MG63 (cell line): ENCODE results near the gene ATP5PB. TPM values are rescaled to one million over a fixed set of nuclear protein-coding genes. Genes with fewer than 3 reads are reported as not detected.

ENCODE experiments used
- DNase-seq: peaks from one replicate; pipeline ENCODE4 v3.0.0-alpha.2; 2020
- H3K27me3 ChIP-seq: fragments of 250-450 bp; sonication (Bioruptor Pico); 2 replicates; pipeline ENCODE4 v1.5.1; 2020; ENCODE audit warnings: mild to moderate bottlenecking, moderate library complexity
- H3K36me3 ChIP-seq: fragments of 250-450 bp; sonication (Bioruptor Pico); 2 replicates; pipeline ENCODE4 v1.5.1; 2020; ENCODE audit warnings: mild to moderate bottlenecking, moderate library complexity
- H3K4me3 ChIP-seq: fragments of 250-450 bp; sonication (Bioruptor Pico); 2 replicates; pipeline ENCODE4 v1.5.1; 2020; ENCODE audit warnings: mild to moderate bottlenecking, moderate library complexity
- H3K9me3 ChIP-seq: fragments of 250-450 bp; sonication (Bioruptor Pico); 2 replicates; pipeline ENCODE4 v1.5.1; 2020; ENCODE audit warnings: mild to moderate bottlenecking, moderate library complexity
- total RNA-seq: library from RNA; depleted of rRNA; stranded (reverse); fragments of >200 nt; shearing (Covaris generic); gene quantifications from 2 replicates; pipeline ENCODE4 v1.2.3, GENCODE V29; 2014; ENCODE audit warnings: low replicate concordance

Gene ATP5PB
- total RNA-seq, 1 experiment from 2014 or later, result 880 TPM

DNA sequence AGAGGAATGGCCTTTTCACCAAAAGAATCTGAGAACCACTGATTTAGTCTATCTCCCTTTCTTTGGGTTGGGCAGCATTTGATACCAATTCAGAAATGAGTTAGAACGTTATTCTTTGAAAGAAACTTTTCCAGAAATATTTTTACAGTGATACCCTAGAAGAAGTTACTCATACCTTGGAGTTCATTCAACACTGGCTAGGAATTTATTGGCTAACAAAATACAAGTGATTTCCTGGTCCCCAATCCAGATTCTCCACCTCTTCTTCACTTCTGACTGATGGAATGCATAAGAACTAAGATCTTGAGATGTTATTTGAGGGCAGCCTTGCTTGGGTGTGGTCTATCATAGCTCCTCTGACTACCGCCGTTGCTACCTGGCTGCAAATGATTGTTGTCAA lies 33.9 kb downstream of the ATP5PB start:
- DNase-seq, result no peak
- Histone ChIP-seq H3K27me3 (no peaks in the 10 kb centered on the region), H3K4me3 (no peak overlapping the region), H3K9me3 (no peaks in the 10 kb centered on the region), H3K36me3 (no peaks in the 10 kb centered on the region)

DNA sequence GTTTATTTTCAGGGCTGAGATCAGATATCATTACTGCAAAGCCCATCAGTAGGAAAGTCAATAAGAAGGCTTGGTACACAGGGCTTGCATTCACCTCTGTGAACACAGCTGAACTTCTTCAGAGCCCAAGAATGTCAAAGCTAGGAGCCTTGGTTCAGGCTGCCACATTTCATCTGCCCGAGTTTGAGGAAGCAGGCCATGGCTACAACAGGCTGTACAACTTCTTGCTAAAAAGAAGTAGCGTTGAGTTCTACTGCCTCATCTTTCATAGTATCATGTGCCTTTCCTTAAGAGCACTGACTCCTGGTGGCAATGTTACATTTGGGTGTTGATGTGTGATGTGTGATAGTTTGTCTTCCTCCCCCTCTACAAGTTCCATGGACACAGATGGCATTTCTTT lies 34.6 kb downstream of the ATP5PB start:
- Histone ChIP-seq H3K9me3 (no peaks in the 10 kb centered on the region), H3K4me3 (no peak overlapping the region), H3K27me3 (no peaks in the 10 kb centered on the region), H3K36me3 (no peaks in the 10 kb centered on the region)
- DNase-seq, result no peak

DNA sequence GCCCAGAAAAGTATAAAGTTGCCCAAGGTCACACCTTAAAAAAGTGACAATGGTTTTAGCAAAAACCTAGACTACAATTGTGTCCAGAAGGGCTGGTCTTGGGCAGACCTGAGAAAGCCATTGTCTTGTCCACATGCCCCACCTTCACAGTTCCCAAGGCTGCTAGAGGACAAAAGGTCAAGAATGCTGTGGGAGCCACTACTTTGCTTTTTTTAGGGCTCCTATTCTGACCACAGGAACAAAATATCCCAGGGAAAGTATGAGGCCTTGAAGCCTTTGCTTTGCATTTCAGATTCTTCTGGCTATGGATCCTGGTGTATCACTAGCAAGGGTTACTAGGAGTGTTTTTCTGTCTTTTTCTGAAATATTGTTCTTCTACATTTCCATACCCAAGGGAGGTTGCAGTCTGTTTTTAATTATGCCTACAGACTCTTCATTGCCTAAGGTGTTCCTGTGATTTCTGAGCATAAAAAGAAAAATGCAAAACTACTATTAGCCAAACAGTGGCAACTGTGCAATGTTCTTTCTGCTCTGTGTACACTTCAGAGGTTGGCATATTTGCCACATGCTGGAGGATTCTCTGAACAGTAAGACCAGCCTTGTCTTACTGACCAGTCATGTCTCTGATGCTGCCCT lies 35.2 kb downstream of the ATP5PB start:
- Histone ChIP-seq H3K4me3 (no peak overlapping the region), H3K27me3 (no peaks in the 10 kb centered on the region), H3K36me3 (no peaks in the 10 kb centered on the region), H3K9me3 (no peaks in the 10 kb centered on the region)
- no peak for DNase-seq

DNA sequence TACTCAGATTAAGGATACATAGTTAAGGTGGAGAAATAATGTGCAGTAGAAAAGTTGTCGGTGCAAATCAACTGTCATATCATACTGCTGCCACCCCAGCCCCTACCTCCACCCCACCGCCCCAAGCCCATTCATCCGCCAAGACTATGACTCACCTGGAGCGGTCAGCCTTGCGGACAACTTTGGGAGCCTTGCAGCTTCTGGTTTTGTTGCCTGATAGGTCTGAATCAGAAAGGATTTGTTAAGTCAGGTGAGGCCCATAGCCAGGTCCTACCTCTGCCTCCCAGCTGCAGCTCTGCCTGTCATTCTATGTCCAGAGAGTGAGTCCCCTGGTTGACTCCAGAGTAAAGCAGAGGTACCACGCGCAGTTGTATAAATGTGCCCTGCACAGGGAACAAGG lies 37.2 kb downstream of the ATP5PB start:
- Histone ChIP-seq H3K9me3 (no peaks in the 10 kb centered on the region), H3K4me3 (no peak overlapping the region), H3K27me3 (no peaks in the 10 kb centered on the region), H3K36me3 (no peaks in the 10 kb centered on the region)
- DNase-seq, result no peak

DNA sequence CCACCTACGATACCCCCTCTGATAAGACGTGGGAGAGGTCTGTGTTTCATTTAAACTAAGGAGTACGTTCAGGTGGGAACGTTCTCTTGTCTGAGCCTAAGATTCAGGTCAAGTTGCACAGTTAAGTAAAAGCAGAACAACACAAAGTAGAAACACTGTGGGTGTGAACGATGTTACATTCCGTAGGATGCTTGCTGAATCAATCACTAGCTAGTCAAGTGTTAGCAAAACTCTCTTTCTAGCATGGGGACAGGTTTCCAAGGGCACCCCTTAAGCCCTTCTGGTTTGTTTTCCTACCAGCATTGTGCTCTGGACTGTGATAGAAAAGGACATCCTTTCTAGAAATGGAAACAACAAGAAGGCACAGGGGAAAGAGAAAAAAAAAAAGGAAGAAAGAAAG lies 37.9 kb downstream of the ATP5PB start:
- no peak overlapping the region for H3K4me3 ChIP-seq
- DNase-seq, result no peak
- H3K36me3 ChIP-seq, result no peaks in the 10 kb centered on the region
- no peaks in the 10 kb centered on the region for H3K9me3 ChIP-seq
- H3K27me3 ChIP-seq, result no peaks in the 10 kb centered on the region

DNA sequence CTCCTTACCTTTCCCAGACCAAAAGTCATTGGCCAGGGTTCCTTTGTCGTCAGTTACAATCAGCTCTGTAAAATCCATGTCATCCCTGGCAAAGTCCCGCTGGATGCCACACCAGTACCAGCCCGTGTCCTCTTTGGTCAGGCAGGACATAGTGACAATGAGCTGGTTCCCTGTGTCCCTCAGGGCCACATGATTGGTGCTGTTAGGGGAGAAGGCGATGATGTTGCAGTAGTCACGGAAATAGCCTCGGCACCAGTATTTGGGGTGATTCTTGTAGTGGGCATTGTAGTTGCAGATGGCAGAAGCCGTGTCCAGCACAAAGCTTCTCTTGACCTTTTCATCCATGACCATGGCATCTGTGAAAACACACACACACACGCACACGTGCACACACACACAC lies 39.4 kb downstream of the ATP5PB start:
- no peak for DNase-seq
- Histone ChIP-seq H3K36me3 (no peaks in the 10 kb centered on the region), H3K9me3 (no peaks in the 10 kb centered on the region)

DNA sequence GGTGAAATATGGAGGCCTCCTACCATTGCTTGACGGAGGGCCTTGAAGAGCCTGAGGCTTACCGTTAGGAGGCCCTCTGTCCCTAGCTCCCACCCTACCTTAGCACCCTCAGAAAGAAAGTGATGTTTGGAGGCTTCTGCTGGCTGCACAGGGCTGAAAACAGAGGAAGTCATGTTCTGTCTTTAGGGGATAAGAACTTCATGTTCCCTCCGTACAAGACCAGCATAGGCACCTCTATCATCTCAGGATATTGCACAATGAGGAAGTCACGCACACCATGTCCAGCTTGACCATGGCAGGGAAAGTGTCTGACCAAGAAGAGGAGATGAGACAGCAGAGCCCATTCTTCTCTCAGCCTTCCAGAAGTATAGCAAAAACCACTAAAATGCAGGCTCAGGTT lies 40.3 kb downstream of the ATP5PB start:
- no peaks in the 10 kb centered on the region for H3K9me3 ChIP-seq
- H3K36me3 ChIP-seq, result no peaks in the 10 kb centered on the region
- DNase-seq, result no peak
- H3K27me3 ChIP-seq, result peaks cover under 1% of the 10 kb centered on the region
- no peak overlapping the region for H3K4me3 ChIP-seq

More for the DNA sequence above, 39.4 kb downstream of the ATP5PB start:
- no peak overlapping the region for H3K4me3 ChIP-seq
- no peaks in the 10 kb centered on the region for H3K27me3 ChIP-seq

DNA sequence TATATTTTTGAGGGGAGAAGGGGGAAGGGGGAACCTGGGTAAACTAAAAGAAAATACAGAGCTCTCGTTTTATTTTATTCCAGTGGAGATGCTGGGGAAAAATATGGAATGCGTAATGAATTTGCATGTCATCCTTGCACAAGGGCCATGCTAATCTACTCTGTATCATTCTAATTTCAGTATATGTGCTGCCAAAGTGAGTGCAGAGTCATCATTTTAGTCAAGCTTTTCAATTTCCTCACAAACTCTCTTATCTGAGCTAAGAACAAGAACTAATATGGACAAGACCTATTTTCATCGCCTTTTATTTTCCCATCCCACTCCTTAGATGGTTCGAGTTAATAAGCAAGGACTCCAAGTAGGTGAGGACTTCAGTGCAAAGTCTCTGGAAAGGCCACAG lies 41.0 kb downstream of the ATP5PB start:
- no peak for DNase-seq
- no peaks in the 10 kb centered on the region for H3K36me3 ChIP-seq
- no peaks in the 10 kb centered on the region; the same call in 1 of the 2 replicates for H3K9me3 ChIP-seq
- peaks cover 6% of the 10 kb centered on the region for H3K27me3 ChIP-seq
- no peak overlapping the region for H3K4me3 ChIP-seq

DNA sequence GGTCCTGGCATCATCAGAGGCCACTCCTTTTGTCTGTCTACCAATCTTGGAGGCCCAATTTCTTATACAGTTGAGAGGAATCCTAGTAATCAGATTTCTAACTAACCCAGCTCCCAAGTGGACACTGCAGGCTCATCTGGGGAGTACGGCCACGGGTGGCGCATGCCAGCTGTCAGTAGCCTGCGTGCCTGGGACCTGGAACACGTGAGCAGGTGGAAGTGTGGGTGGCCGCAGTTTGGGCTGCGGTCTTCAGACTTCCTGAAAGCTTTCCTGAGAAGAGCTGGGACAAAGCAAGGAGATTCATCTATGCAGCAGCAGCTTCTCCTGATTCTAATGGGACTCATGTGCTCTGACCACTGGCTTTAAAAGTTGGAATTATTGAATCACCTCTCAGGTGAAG lies 41.8 kb downstream of the ATP5PB start:
- Histone ChIP-seq H3K36me3 (no peaks in the 10 kb centered on the region), H3K9me3 (peaks cover 2% of the 10 kb centered on the region; the same call in 1 of the 2 replicates), H3K27me3 (peaks cover 14% of the 10 kb centered on the region), H3K4me3 (no peak overlapping the region)
- no peak for DNase-seq

DNA sequence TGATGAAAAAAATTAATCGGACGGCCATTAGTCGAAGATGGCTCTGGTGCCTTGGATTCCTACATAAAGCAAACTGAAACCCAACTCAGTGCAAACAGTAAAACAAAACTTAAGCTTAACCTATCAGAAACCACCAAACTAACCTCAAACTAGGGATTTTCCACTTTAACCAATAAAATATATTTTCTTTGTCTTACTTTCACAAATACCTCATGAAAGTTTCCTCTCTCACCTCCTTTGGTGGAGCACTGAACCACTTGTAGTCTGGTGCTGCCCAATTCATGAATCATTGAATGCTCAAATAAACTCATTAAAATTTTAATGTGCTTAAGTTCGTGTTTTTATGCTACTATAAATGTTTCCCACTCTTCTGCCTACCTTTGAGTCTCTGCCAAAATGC lies 47.1 kb downstream of the ATP5PB start:
- DNase-seq, result no peak
- Histone ChIP-seq H3K4me3 (no peak overlapping the region), H3K9me3 (peaks cover 9% of the 10 kb centered on the region; the same call in 1 of the 2 replicates), H3K36me3 (no peaks in the 10 kb centered on the region), H3K27me3 (peaks cover 19% of the 10 kb centered on the region)

DNA sequence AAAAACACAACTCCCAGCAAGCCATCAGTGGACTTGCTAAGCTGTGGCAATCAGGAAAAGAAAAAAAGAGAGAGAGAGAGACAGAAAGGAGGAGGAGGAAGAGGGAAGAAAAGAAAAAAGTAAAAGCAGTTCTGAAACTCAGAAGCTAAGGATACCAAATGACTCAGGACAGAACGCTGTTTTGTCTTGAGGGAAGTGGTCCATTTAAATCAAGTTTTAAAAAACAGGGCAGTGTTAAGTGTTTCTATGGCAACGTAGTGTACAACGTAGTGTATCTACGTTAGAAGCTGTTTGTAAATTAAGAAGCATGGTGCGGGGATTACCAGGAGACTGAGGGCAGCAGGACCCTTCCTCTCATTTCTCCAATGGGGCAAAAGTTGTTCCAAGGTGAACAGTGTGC lies 48.3 kb downstream of the ATP5PB start:
- Histone ChIP-seq H3K4me3 (no peak overlapping the region), H3K27me3 (peaks cover 19% of the 10 kb centered on the region), H3K36me3 (no peaks in the 10 kb centered on the region), H3K9me3 (peaks cover 9% of the 10 kb centered on the region; the same call in 1 of the 2 replicates)
- no peak for DNase-seq

DNA sequence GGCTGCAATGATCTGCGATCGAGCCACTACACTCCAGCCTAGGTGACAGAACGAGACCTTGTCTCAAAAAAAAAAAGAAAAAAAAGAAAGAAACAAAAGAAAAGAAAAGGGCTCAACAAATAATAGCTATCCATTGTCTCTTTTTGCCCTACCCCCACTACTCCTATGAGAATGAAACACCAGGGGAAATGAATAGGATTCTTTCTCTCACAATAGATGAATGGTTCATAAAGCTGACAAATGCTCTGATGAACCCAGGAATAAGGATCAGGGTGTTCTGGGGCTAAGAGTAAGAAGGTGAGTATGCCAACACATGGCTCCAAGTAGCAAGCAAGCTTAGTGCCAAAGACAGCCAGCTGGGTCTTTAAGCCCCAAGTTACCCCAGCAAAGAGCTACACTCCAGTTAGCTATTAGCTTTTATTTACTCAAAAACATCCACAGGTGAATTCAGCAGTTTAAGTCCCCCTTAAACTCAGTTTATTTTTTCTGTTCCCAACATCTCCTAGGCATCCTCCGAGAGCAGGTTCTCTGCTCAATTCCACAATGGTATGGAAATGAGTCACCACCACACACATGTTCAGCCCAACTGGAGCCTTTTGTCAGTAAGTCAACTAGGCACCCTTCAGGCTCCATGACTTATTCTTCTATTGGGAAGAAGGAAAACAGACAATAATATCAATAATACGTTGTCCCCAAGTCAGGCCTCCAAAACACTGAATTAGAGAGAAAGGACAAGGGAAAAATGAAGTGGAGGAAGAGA lies 49.9 kb downstream of the ATP5PB start:
- peaks cover 19% of the 10 kb centered on the region for H3K27me3 ChIP-seq
- H3K9me3 ChIP-seq, result peaks cover 9% of the 10 kb centered on the region; the same call in 1 of the 2 replicates
- no peak for DNase-seq
- H3K4me3 ChIP-seq, result no peak overlapping the region
- H3K36me3 ChIP-seq, result no peaks in the 10 kb centered on the region

DNA sequence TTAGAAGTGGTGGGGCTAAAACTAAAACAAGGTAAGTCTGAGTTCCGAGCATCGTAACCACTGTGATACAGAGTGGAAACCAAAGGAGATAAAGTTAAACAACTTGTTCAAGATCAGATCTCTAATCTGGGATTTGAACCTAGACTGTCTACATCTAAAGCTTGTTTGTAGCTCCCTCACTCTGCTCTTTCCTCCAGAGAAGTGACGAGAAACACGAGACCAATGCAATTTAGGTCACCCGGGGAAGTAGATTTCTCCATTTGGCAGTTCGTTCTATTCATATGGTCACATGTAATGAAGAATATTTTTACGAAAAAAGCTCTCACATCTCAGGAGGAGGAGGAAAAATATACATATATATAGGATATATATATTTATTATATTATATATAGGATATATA lies 52.4 kb downstream of the ATP5PB start:
- Histone ChIP-seq H3K36me3 (no peaks in the 10 kb centered on the region), H3K27me3 (0 out of 2 replicates have a peak, but pooled peaks cover 5% of the 10 kb centered on the region), H3K9me3 (0 out of 2 replicates have a peak, but pooled peaks cover 3% of the 10 kb centered on the region), H3K4me3 (no peak overlapping the region)
- DNase-seq, result no peak

DNA sequence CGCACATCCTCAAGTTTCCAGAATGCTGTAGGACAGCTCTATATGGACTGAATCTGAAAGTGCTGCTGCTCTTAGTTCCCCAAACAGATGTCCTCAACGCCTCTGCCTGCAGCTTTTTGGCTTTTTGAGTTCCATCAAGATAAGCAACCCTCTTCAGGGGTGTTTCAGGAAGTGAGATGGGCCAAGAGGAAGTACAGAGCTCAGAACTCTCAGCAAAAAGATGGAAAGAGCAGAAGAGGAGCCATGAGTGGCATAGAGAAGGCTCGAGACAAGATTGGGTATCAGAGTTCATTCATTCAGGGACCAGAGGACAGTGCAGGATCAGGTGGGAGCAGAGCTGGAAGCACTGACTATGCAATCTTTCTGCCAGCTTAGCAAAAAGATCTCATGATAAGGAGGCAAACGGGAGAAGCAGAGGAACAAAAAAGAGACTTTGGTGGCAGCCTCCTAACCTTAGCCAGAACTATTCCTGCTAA lies 54.4 kb downstream of the ATP5PB start, which contains the start of the genes ADORA3 and TMIGD3:
Gene ADORA3, minus strand, starts transcription at position 49 of the 476 bp plus-strand sequence. CDS start 279 bp downstream, outside the sequence.
Gene TMIGD3, minus strand, starts transcription at position 49 of the 476 bp plus-strand sequence. CDS start 279 bp downstream, outside the sequence.
- 0 out of 2 replicates have a peak, but pooled peaks cover 2% of the 10 kb centered on the region for H3K27me3 ChIP-seq
- H3K36me3 ChIP-seq, result no peaks in the 10 kb centered on the region
- DNase-seq, result no peak
- H3K4me3 ChIP-seq, result no peak within 1 kb of the TSS
- no peaks in the 10 kb centered on the region for H3K9me3 ChIP-seq

DNA sequence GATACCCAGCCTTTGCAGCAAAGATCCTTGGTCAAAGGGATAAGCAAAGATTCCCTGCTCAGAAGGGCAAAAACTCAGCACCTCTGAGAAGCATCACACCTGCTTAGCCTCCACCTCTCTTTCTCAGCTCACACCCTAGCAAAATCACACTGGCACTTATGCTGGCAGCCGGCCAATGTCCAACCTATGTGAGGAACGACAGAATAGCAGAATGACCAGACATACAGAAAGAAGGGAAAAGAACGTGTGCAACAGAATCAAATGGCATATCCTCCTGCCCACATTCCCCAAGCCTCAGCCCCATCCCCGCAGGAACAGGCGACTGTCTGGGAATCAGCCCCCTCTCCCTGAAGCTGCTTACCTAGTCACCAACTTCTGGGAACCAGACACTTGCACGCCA lies 54.8 kb downstream of the ATP5PB start:
- DNase-seq, result no peak
- Histone ChIP-seq H3K27me3 (0 out of 2 replicates have a peak, but pooled peaks cover 2% of the 10 kb centered on the region), H3K36me3 (no peaks in the 10 kb centered on the region), H3K9me3 (no peaks in the 10 kb centered on the region), H3K4me3 (no peak overlapping the region)

DNA sequence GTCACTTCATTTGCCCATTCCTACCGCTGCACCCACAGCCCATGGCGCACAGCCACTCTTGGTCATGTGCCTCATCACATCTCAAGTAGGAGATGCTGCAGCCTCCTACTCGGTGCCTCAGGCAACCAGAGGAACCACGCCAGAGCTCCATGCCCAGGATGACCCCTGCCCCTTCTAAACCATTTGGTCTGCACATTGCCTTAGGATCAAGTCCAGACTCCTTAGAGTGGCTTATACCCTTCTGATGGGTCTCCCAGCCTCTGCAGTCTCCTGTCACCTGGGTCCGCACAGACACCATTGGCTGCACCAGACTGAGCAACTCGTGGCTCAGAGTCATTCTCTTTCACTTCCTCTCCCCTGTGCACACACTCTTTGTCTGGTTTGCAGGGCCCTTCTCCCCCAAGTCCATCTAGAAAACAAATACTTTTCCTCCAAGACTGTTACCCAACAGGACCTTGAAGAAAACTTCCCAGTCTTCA lies 56.4 kb downstream of the ATP5PB start:
- Histone ChIP-seq H3K9me3 (no peaks in the 10 kb centered on the region), H3K4me3 (no peak overlapping the region), H3K36me3 (no peaks in the 10 kb centered on the region), H3K27me3 (no peaks in the 10 kb centered on the region)
- no peak for DNase-seq

DNA sequence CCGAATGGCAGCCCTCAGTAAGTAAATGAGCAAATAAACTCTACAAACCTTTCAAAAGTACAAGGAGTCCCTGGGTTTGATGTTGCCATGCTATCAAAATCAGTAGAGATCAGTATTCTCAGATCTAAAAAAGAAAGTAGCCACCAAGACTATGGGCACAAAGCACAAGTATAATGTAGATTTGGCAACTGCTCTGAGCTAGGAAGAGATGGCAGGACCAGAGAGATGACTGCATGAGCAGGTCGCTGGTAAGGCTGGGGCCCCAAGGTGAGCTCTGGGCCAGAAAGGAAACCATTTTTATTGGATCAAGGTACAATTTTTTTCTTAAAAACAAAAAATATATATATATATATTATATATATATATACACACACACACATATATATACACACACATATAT lies 57.3 kb downstream of the ATP5PB start:
- Histone ChIP-seq H3K4me3 (no peak overlapping the region), H3K9me3 (no peaks in the 10 kb centered on the region), H3K27me3 (no peaks in the 10 kb centered on the region), H3K36me3 (no peaks in the 10 kb centered on the region)
- no peak for DNase-seq
